DOHH2 (cell line): ENCODE measurements around the gene USP46.

Source experiments
- H3F3A ChIP-seq: fragments of 200-600 bp; sonication (generic), shearing (Covaris generic); 2 replicates; pipeline ENCODE4 v1.6.0; 2016; ENCODE audit warnings: antibody characterized with exemption, mild to moderate bottlenecking; ENCODE audit not compliant: control insufficient read depth, insufficient read depth
- H3K27ac ChIP-seq: fragments of 200-600 bp; sonication (generic); 2 replicates; pipeline ENCODE4 v1.5.1; 2014; ENCODE audit warnings: low read depth, mild to moderate bottlenecking, low read length, moderate library complexity
- H3K27me3 ChIP-seq: fragments of 200-600 bp; sonication (generic); 2 replicates; pipeline ENCODE4 v1.6.1; 2014; ENCODE audit warnings: mild to moderate bottlenecking, low read length, mixed read lengths; ENCODE audit not compliant: control insufficient read depth
- H3K36me3 ChIP-seq: fragments of 200-600 bp; sonication (generic); 2 replicates; pipeline ENCODE4 v1.6.1; 2014; ENCODE audit warnings: mild to moderate bottlenecking, low read length, moderate library complexity, mixed read lengths; ENCODE audit not compliant: control insufficient read depth
- H3K4me1 ChIP-seq: fragments of 200-600 bp; sonication (generic); 2 replicates; pipeline ENCODE4 v1.6.1; 2014; ENCODE audit warnings: mild to moderate bottlenecking, low read length, mixed read lengths; ENCODE audit not compliant: control insufficient read depth
- H3K4me2 ChIP-seq: fragments of 200-600 bp; sonication (generic); 2 replicates; pipeline ENCODE4 v1.6.0; 2014; ENCODE audit warnings: mild to moderate bottlenecking, low read length, moderate library complexity
- H3K4me3 ChIP-seq: fragments of 200-600 bp; sonication (generic); 2 replicates; pipeline ENCODE4 v1.5.1; 2014; ENCODE audit warnings: mild to moderate bottlenecking, low read length, mixed read lengths
- H3K79me2 ChIP-seq: fragments of 200-600 bp; sonication (generic); 2 replicates; pipeline ENCODE4 v1.6.1; 2014; ENCODE audit warnings: mild to moderate bottlenecking, low read length, mixed read lengths; ENCODE audit not compliant: control insufficient read depth
- H3K9me2 ChIP-seq: fragments of 200-600 bp; sonication (generic); replicated peaks from 2 replicates; pipeline ENCODE4 v1.6.1; 2014; ENCODE audit warnings: mild to moderate bottlenecking, low read length, mixed read lengths; ENCODE audit not compliant: control insufficient read depth
- H3K9me3 ChIP-seq: fragments of 200-600 bp; sonication (generic); 2 replicates; pipeline ENCODE4 v1.6.1; 2014; ENCODE audit warnings: antibody characterized with exemption, low read length, mixed read lengths; ENCODE audit not compliant: control insufficient read depth, insufficient read depth
- H4K20me1 ChIP-seq: fragments of 200-600 bp; sonication (generic); 2 replicates; pipeline ENCODE4 v1.6.0; 2014; ENCODE audit warnings: low read depth, mild to moderate bottlenecking, antibody characterized with exemption, low read length, moderate library complexity; ENCODE audit not compliant: control insufficient read depth, insufficient read depth
- CTCF ChIP-seq: fragments of 200-600 bp; sonication (generic); IDR thresholded peaks from one replicate; pipeline ENCODE4 v1.5.1; 2014; ENCODE audit warnings: antibody characterized with exemption, mild to moderate bottlenecking, low read depth, low read length; ENCODE audit not compliant: poor library complexity, severe bottlenecking
- EZH2phosphoT487 ChIP-seq: fragments of 200-600 bp; sonication (generic); IDR thresholded peaks from 2 replicates; pipeline ENCODE4 v1.6.1; 2017; ENCODE audit warnings: borderline replicate concordance, mild to moderate bottlenecking, antibody characterized with exemption, low read length, moderate library complexity, mixed read lengths

USP46 gene

GRCh38 chr4:52560844-52561280 is 98.2 kb downstream of the USP46 start:
- H3F3A ChIP-seq = no peaks in the 10 kb centered on the region
- H3K27ac ChIP-seq = no peak overlapping the region
- H3K79me2 ChIP-seq = no peaks in the 10 kb centered on the region
- H3K9me3 ChIP-seq = no peaks in the 10 kb centered on the region; the same call in 1 of the 2 replicates
- TF ChIP-seq EZH2phosphoT487 (no peak), CTCF (no peak)
- no peaks in the 10 kb centered on the region for H3K9me2 ChIP-seq
- H3K4me1 ChIP-seq = no peaks in the 10 kb centered on the region
- H4K20me1 ChIP-seq = no peaks in the 10 kb centered on the region
- no peaks in the 10 kb centered on the region for H3K27me3 ChIP-seq
- no peaks in the 10 kb centered on the region for H3K36me3 ChIP-seq
- no peak overlapping the region for H3K4me3 ChIP-seq
- no peak overlapping the region for H3K4me2 ChIP-seq

GRCh38 chr4:52555356-52555716 is 103.8 kb downstream of the USP46 start:
- Histone ChIP-seq H4K20me1 (no peaks in the 10 kb centered on the region), H3K9me2 (no peaks in the 10 kb centered on the region), H3K9me3 (no peaks in the 10 kb centered on the region), H3K27me3 (no peaks in the 10 kb centered on the region), H3K4me2 (no peak overlapping the region), H3K4me1 (no peaks in the 10 kb centered on the region), H3K79me2 (no peaks in the 10 kb centered on the region), H3K36me3 (no peaks in the 10 kb centered on the region), H3K27ac (no peak overlapping the region), H3K4me3 (no peak overlapping the region), H3F3A (no peaks in the 10 kb centered on the region)
- TF ChIP-seq EZH2phosphoT487 (no peak), CTCF (no peak)

GRCh38 chr4:52554612-52555355 is 104.3 kb downstream of the USP46 start:
- no peak overlapping the region for H3K4me3 ChIP-seq
- TF ChIP-seq CTCF (no peak), EZH2phosphoT487 (no peak)
- H3K27ac ChIP-seq = no peak overlapping the region
- no peaks in the 10 kb centered on the region for H3K9me3 ChIP-seq
- no peaks in the 10 kb centered on the region for H3K4me1 ChIP-seq
- no peaks in the 10 kb centered on the region for H4K20me1 ChIP-seq
- no peaks in the 10 kb centered on the region for H3K79me2 ChIP-seq
- no peaks in the 10 kb centered on the region for H3K36me3 ChIP-seq
- H3K9me2 ChIP-seq = no peaks in the 10 kb centered on the region
- no peaks in the 10 kb centered on the region for H3F3A ChIP-seq
- H3K27me3 ChIP-seq = no peaks in the 10 kb centered on the region
- H3K4me2 ChIP-seq = no peak overlapping the region
